ENCODE measurements around the gene GLRA1. TPM values are rescaled to one million over a fixed set of nuclear protein-coding genes. Genes with fewer than 3 reads are reported as not detected.

The GLRA1 gene
- total RNA-seq, 1 donor = not detected

- H3K4me3 ChIP-seq (ENCODE audit: low read depth, low read length) = no peak overlapping the region
- TF ChIP-seq CTCF (IDR thresholded peaks at IDR 0.05; ENCODE audit: insufficient read depth, low read length) = no peak
- DNase-seq (ENCODE audit: low read depth) = no peak
Observed at GRCh38 chr5:151892393-151892792, 32.3 kb downstream of the GLRA1 start.

DNA sequence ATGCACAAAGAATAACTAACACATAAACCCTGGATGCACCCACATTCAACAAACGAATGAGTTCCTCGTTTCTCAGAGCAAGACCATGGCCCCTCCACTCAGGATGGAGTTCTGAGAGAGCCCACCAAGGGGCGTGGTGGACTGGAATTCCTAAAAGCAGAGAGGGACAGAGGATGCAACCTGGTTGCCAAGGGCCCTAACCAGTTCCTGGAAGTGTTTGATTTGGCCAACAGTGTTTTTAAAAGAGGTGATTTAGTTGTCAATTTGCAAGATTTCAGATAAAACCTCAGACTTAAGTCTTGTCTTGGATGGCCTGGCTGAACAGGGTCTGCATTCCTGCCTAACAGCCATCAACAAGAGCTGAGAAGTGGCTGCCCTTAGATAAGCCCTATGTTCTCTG is 34.4 kb downstream of the GLRA1 start:
- no peak for DNase-seq (ENCODE audit: low read depth)
- no peak for TF ChIP-seq CTCF (IDR thresholded peaks at IDR 0.05; ENCODE audit: insufficient read depth, low read length)

DNA sequence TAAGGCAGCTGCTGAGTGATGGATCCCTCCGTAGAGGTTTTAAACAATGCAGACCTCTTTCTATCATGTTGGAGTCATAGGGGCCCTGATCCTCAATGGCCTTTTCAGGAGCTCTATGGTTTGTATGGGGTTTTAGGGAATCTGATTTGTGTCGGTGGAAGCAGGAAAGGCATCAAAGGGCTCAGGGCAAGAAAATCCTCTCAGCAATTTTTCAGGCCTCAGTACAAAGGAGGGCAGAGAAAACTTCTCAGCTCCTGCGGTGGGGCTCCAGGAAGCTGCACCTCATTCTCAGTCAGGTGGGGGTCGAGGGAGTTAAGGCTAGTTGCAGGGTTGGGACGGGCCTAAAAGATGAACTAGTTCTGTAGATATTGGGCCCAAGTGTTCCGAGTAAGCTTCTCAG is 35.0 kb downstream of the GLRA1 start:
- no peak for DNase-seq (ENCODE audit: low read depth)

More for the DNA sequence above, 34.4 kb downstream of the GLRA1 start:
- H3K4me3 ChIP-seq (ENCODE audit: low read depth, low read length) = no peak overlapping the region

GRCh38 chr5:151886546-151887275 is 37.9 kb downstream of the GLRA1 start:
- DNase-seq (ENCODE audit: low read depth) = no peak
- no peak for TF ChIP-seq CTCF (IDR thresholded peaks at IDR 0.05; ENCODE audit: insufficient read depth, low read length)
- no peak overlapping the region for H3K4me3 ChIP-seq (ENCODE audit: low read depth, low read length)

More for the DNA sequence above, 35.0 kb downstream of the GLRA1 start:
- TF ChIP-seq CTCF (IDR thresholded peaks at IDR 0.05; ENCODE audit: insufficient read depth, low read length) = no peak
- no peak overlapping the region for H3K4me3 ChIP-seq (ENCODE audit: low read depth, low read length)

GRCh38 chr5:151885138-151885908 is 39.3 kb downstream of the GLRA1 start:
- H3K4me3 ChIP-seq (ENCODE audit: low read depth, low read length) = no peak overlapping the region
- no peak for DNase-seq (ENCODE audit: low read depth)
- no peak for TF ChIP-seq CTCF (IDR thresholded peaks at IDR 0.05; ENCODE audit: insufficient read depth, low read length)

- no peak for DNase-seq (ENCODE audit: low read depth)
- H3K4me3 ChIP-seq (ENCODE audit: low read depth, low read length) = no peak overlapping the region
- no peak for TF ChIP-seq CTCF (IDR thresholded peaks at IDR 0.05; ENCODE audit: insufficient read depth, low read length)
Observed at GRCh38 chr5:151881621-151882225, 42.9 kb downstream of the GLRA1 start.

All from fibroblast of the aortic adventitia (primary cell).